Measurements from ENCODE around the gene GOLT1A. TPM values are rescaled to one million over a fixed set of nuclear protein-coding genes. Genes with fewer than 3 reads are reported as not detected.

The GOLT1A gene
- total RNA-seq, 1 experiment from 2014 or later = 0.49 TPM

DNA sequence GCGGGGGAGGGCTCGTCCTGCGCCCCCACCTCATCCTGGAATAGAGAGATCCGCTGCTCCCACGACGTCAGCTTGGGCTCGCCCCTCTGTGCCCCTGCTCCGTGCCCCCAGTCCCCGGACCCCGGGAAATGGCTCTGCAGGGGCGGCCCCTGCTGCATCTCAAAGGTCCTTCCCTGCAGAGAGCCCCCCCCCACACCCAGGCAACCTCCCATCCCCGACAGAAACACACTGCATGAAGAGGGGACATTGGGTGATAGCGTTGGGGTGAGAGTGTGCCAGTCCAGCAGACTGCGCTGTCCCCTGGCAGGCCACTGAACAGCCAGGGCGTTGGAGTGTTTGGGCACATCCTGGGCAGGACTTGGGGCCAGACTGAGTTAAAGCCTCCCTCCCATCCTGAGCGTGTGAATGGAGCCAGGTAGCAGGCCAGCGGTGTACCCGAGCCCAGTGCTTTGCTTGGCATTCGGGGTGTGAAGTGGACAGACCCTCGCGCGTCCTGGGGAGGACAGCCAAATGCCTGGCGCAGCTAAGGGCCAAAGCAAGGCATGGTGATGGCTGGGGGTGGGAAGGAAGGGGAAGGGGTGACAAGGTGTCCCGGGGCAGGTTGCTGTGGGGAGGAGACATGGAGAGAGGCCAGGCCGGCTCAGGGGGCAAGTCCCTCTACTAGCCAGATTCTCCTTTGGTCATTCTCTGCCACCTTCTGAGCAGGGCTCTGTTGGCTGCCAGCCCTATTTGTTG, 61.3 kb downstream of the GOLT1A start:
- ATAC-seq (peak; percentile 41; the same call in 1 of the 2 replicates), DNase-seq (ENCODE audit: low read depth, low spot score) (no peak)
- intact Hi-C loops (cut with micrococcal nuclease; ENCODE audit: unreplicated experiment) (no loop called here), in situ Hi-C loops (cut with HindIII; ENCODE audit: low pct_unique_long_range_greater_than_20kb, low sequenced_read_pairs) (no loop called here)
- Histone ChIP-seq H3K4me1 (ENCODE audit: control insufficient read depth, insufficient read depth, low read length) (no peaks in the 10 kb centered on the region), H3K9me3 (ENCODE audit: control insufficient read depth, insufficient read depth, low read depth, low read length) (no peaks in the 10 kb centered on the region), H3K36me3 (ENCODE audit: control insufficient read depth, insufficient read depth, low read length) (no peaks in the 10 kb centered on the region), H3K27ac (ENCODE audit: low read length) (no peak overlapping the region), H3K27me3 (ENCODE audit: control insufficient read depth, insufficient read depth, low read length) (no peaks in the 10 kb centered on the region; the same call in 1 of the 2 replicates), H3K4me3 (ENCODE audit: low read depth in 2 of 2, low read length in 2 of 2) (peak overlapping the region; percentile 45 to 63)
- TF ChIP-seq SIN3A (IDR thresholded peaks at IDR 0.05; ENCODE audit: borderline replicate concordance, insufficient read depth, low read depth, low read length) (no peak), POLR2AphosphoS5 (IDR thresholded peaks at IDR 0.05; ENCODE audit: low read depth, low read length) (no peak), TCF7L2 (IDR thresholded peaks at IDR 0.05; ENCODE audit: low read depth, low read length) (no peak)
- TF ChIP-seq, protein P1, sequence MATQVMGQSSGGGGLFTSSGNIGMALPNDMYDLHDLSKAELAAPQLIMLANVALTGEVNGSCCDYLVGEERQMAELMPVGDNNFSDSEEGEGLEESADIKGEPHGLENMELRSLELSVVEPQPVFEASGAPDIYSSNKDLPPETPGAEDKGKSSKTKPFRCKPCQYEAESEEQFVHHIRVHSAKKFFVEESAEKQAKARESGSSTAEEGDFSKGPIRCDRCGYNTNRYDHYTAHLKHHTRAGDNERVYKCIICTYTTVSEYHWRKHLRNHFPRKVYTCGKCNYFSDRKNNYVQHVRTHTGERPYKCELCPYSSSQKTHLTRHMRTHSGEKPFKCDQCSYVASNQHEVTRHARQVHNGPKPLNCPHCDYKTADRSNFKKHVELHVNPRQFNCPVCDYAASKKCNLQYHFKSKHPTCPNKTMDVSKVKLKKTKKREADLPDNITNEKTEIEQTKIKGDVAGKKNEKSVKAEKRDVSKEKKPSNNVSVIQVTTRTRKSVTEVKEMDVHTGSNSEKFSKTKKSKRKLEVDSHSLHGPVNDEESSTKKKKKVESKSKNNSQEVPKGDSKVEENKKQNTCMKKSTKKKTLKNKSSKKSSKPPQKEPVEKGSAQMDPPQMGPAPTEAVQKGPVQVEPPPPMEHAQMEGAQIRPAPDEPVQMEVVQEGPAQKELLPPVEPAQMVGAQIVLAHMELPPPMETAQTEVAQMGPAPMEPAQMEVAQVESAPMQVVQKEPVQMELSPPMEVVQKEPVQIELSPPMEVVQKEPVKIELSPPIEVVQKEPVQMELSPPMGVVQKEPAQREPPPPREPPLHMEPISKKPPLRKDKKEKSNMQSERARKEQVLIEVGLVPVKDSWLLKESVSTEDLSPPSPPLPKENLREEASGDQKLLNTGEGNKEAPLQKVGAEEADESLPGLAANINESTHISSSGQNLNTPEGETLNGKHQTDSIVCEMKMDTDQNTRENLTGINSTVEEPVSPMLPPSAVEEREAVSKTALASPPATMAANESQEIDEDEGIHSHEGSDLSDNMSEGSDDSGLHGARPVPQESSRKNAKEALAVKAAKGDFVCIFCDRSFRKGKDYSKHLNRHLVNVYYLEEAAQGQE (IDR thresholded peaks at IDR 0.05; ENCODE audit: insufficient read depth in 1 of 2, low read depth in 2 of 2, low read length in 1 of 2) = no peak
- TF ChIP-seq, protein P2, sequence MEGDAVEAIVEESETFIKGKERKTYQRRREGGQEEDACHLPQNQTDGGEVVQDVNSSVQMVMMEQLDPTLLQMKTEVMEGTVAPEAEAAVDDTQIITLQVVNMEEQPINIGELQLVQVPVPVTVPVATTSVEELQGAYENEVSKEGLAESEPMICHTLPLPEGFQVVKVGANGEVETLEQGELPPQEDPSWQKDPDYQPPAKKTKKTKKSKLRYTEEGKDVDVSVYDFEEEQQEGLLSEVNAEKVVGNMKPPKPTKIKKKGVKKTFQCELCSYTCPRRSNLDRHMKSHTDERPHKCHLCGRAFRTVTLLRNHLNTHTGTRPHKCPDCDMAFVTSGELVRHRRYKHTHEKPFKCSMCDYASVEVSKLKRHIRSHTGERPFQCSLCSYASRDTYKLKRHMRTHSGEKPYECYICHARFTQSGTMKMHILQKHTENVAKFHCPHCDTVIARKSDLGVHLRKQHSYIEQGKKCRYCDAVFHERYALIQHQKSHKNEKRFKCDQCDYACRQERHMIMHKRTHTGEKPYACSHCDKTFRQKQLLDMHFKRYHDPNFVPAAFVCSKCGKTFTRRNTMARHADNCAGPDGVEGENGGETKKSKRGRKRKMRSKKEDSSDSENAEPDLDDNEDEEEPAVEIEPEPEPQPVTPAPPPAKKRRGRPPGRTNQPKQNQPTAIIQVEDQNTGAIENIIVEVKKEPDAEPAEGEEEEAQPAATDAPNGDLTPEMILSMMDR (IDR thresholded peaks at IDR 0.05) = no peak
- ChIA-PET POLR2A (interaction anchor here (0.5 kb wide), 1 partner anchor 1245 kb away, joined by 3 read pairs; no protein-coding TSS in a partner anchor), CTCF (interaction anchor here (1.0 kb wide), 1 partner anchor 11 kb away, joined by 3 read pairs; no protein-coding TSS in a partner anchor)
- no TSS peak for BruUV-seq (replicated peaks)

DNA sequence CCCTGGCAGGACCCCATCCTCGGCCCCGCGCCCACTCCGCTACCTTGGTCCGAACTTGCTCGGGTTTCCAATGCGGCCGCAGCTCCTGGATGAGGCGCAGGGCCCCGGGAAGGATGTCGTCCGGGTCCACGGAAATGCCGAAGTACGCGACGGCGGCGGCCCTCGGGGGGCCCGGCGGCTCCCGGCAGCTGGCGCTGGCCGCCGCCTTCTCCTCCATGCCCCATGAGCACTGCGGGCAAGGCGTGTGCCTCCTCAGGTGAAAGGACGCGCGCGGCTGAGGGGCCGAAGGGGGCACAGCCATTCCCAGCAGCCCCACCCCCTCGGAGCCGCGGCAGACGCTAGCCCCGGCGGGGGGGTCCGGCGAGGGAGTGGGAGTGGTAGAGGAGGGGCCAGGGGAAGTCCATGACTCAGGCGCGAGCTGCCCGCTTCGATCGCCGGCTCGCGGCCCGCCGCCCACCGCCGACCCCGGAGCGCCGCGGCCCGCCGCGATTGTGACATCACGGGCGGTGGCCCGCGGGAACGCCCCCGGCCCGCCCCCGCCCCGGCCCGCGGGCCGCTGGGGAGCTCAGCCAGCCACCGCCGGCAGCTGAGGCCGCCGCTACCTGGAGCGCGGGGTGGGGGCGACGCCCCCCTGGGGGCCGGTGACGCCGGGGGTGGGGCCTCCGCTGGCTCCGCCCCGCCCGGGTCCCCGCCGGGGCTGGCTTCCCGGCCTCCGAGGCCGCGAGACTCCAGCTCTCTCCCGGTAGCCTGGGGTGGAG, 62.1 kb downstream of the GOLT1A start, which contains the start of gene ETNK2:
TSS of gene ETNK2 (minus strand) at position 493 of the 758 bp plus-strand sequence. CDS start at position 301, 192 bp downstream.
- Histone ChIP-seq H3K36me3 (ENCODE audit: control insufficient read depth, insufficient read depth, low read length) (no peaks in the 10 kb centered on the region), H3K9me3 (ENCODE audit: control insufficient read depth, insufficient read depth, low read depth, low read length) (no peaks in the 10 kb centered on the region), H3K4me3 (ENCODE audit: low read depth in 2 of 2, low read length in 2 of 2) (peak within 1 kb of the TSS; percentile 58 to 63), H3K4me1 (ENCODE audit: control insufficient read depth, insufficient read depth, low read length) (no peaks in the 10 kb centered on the region), H3K27ac (ENCODE audit: low read length) (no peak within 1 kb of the TSS), H3K27me3 (ENCODE audit: control insufficient read depth, insufficient read depth, low read length) (no peaks in the 10 kb centered on the region; the same call in 1 of the 2 replicates)
- DNase-seq (ENCODE audit: low read depth, low spot score) = no peak
- ChIA-PET POLR2A (interaction anchor here (0.5 kb wide), 1 partner anchor 1246 kb away, joined by 3 read pairs; no protein-coding TSS in a partner anchor), CTCF (interaction anchor here (0.8 to 1.0 kb wide), 2 partner anchors 11 to 16 kb away, joined by 3 to 4 read pairs; no protein-coding TSS in a partner anchor)
- no TSS peak for BruUV-seq (replicated peaks)
- intact Hi-C loops (cut with micrococcal nuclease; ENCODE audit: unreplicated experiment) (no loop called here), in situ Hi-C loops (cut with HindIII; ENCODE audit: low pct_unique_long_range_greater_than_20kb, low sequenced_read_pairs) (no loop called here)
- no peak for TF ChIP-seq POLR2AphosphoS5 (IDR thresholded peaks at IDR 0.05; ENCODE audit: low read depth, low read length)
- TF ChIP-seq, protein P1 (IDR thresholded peaks at IDR 0.05; ENCODE audit: insufficient read depth in 1 of 2, low read depth in 2 of 2, low read length in 1 of 2) = no peak
- TF ChIP-seq, protein P2 (IDR thresholded peaks at IDR 0.05) = no peak
- no peak for TF ChIP-seq TCF7L2 (IDR thresholded peaks at IDR 0.05; ENCODE audit: low read depth, low read length)
- no peak for TF ChIP-seq SIN3A (IDR thresholded peaks at IDR 0.05; ENCODE audit: borderline replicate concordance, insufficient read depth, low read depth, low read length)
- peak; percentile 76 for ATAC-seq
